CD4-positive, alpha-beta memory T cell (primary cell): ENCODE data around the gene DDX4. TPM values are rescaled to one million over a fixed set of nuclear protein-coding genes. Genes with fewer than 3 reads are reported as not detected.
"Not testable (repeated sequence)": the region's sequence is repeated elsewhere in the genome, so short reads cannot be mapped to it uniquely, and the experiment has no call there.

Source experiments
- CTCF ChIA-PET: fragments of 350-600 bp; sonication (Branson Sonifier 250); formaldehyde crosslinking; loops from one replicate; lab custom pipeline; 2021; ENCODE audit warnings: inconsistent platforms; ENCODE audit not compliant: partially characterized antibody; lab: Charles Lee
- POLR2A ChIA-PET: fragments of 350-600 bp; sonication (Branson Sonifier 250); formaldehyde crosslinking; loops from one replicate; lab custom pipeline; 2021; ENCODE audit not compliant: partially characterized antibody; lab: Charles Lee
- DNase-seq, 5 donors: peaks; one replicate each; pipeline versions ENCODE4 v3.0.0 to v3.0.0-alpha.2; 2020 to 2022; ENCODE audit warnings: mixed read lengths in 1 of 5
- H3K27ac ChIP-seq: one replicate; pipeline ENCODE4 v1.7.0; 2013; ENCODE audit warnings: low read depth, low read length
- H3K27me3 ChIP-seq: 2 replicates; pipeline ENCODE4 v1.7.0; 2013; ENCODE audit warnings: mild to moderate bottlenecking, low read length, moderate library complexity; ENCODE audit not compliant: insufficient read depth
- H3K36me3 ChIP-seq: 2 replicates; pipeline ENCODE4 v1.7.0; 2013; ENCODE audit warnings: mild to moderate bottlenecking, low read length, moderate library complexity; ENCODE audit not compliant: insufficient read depth
- H3K4me1 ChIP-seq: 2 replicates; pipeline ENCODE4 v1.7.0; 2013; ENCODE audit warnings: mild to moderate bottlenecking, low read length, moderate library complexity; ENCODE audit not compliant: insufficient read depth
- H3K4me3 ChIP-seq, 2 donors: one replicate each; pipeline ENCODE4 v1.7.0; 2013; ENCODE audit warnings: low read length in 2 of 2, mild to moderate bottlenecking in 1 of 2
- H3K9me3 ChIP-seq, 2 donors: one replicate each; pipeline ENCODE4 v1.7.0; 2013; ENCODE audit warnings: low read length in 2 of 2, control low read depth in 1 of 2; ENCODE audit not compliant: control insufficient read depth in 1 of 2
- H3K27ac Mint-ChIP-seq, 7 donors: one replicate each; pipeline ENCODE4 v1.8.0; 2020 to 2021; ENCODE audit warnings: mixed read lengths in 7 of 7, mild to moderate bottlenecking in 6 of 7, inconsistent platforms in 3 of 7, moderate library complexity in 3 of 7
- H3K27me3 Mint-ChIP-seq, 2 donors: one replicate each; pipeline ENCODE4 v1.8.0; 2020 to 2021; ENCODE audit warnings: mixed read lengths in 2 of 2
- H3K36me3 Mint-ChIP-seq, 2 donors: one replicate each; pipeline ENCODE4 v1.8.0; 2020 to 2021; ENCODE audit warnings: mixed read lengths in 2 of 2, inconsistent platforms in 1 of 2, mild to moderate bottlenecking in 1 of 2
- H3K4me1 Mint-ChIP-seq, 4 donors: one replicate each; pipeline ENCODE4 v1.8.0; 2020 to 2021; ENCODE audit warnings: mixed read lengths in 4 of 4, mild to moderate bottlenecking in 1 of 4
- H3K4me3 Mint-ChIP-seq, 8 donors: one replicate each; pipeline ENCODE4 v1.8.0; 2020 to 2021; ENCODE audit warnings: mixed read lengths in 8 of 8, mild to moderate bottlenecking in 7 of 8, moderate library complexity in 6 of 8, inconsistent platforms in 3 of 8
- H3K9me3 Mint-ChIP-seq, 8 donors: one replicate each; pipeline ENCODE4 v1.8.0; 2020 to 2021; ENCODE audit warnings: mixed read lengths in 8 of 8, mild to moderate bottlenecking in 5 of 8, inconsistent platforms in 3 of 8, moderate library complexity in 1 of 8
- intact Hi-C: fragments of 100-400 bp; cut with micrococcal nuclease; formaldehyde crosslinking; loops from one replicate; pipeline ENCODE4 v1.15.1; 2023
- polyA plus RNA-seq, 2 donors: library from polyadenylated mRNA; unstranded; fragments of 300-500 nt; fragmentation: Illumina TruSeq; gene quantifications; one replicate each; pipeline ENCODE4 v1.2.3, GENCODE V29; 2021
- total RNA-seq, 2 experiments: library from RNA; stranded (reverse); gene quantifications; one replicate each; pipeline ENCODE4 v1.2.3, GENCODE V29; 2021

DDX4 gene
- total RNA-seq (not detected), polyA plus RNA-seq (not detected)

DNA sequence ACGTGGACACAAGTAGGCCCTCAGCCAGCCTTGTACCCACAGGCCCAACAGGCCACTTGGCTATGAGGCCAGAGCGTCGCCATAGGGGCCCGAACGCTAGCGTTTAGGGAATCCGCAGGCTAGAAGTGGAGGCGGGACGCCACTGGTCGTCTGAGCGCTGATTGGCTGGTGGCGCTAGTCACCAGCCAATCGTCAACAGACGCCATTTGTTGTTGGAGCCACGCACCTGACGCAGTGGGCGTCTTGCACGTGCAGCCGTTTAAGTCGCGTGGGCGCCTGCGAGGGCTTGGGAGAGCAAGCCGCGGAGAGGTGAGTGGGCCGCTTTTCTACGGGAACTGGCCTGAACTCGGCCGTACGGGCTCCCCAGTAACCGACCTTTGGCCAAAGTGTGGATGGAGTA lies at the start of gene DDX4:
Gene DDX4 (plus strand): TSS at position 269 of the 400 bp plus-strand sequence. CDS start 903 bp downstream, outside the sequence.
- no peak within 1 kb of the TSS for H3K27ac ChIP-seq
- Mint-ChIP-seq H3K36me3 (no peaks in the 10 kb centered on the region), H3K27ac (no peak within 1 kb of the TSS), H3K27me3 (no peaks in the 10 kb centered on the region), H3K4me1 (no peaks in the 10 kb centered on the region), H3K4me3 (no peak within 1 kb of the TSS), H3K9me3 (no peaks in the 10 kb centered on the region)
- H3K9me3 ChIP-seq = no peaks in the 10 kb centered on the region
- POLR2A ChIA-PET = no interaction called here
- H3K4me3 ChIP-seq = no peak within 1 kb of the TSS
- DNase-seq = no peak
- CTCF ChIA-PET = no interaction called here
- no peaks in the 10 kb centered on the region for H3K36me3 ChIP-seq
- intact Hi-C loops = no loop called here
- H3K4me1 ChIP-seq = no peaks in the 10 kb centered on the region
- H3K27me3 ChIP-seq = no peaks in the 10 kb centered on the region

DNA sequence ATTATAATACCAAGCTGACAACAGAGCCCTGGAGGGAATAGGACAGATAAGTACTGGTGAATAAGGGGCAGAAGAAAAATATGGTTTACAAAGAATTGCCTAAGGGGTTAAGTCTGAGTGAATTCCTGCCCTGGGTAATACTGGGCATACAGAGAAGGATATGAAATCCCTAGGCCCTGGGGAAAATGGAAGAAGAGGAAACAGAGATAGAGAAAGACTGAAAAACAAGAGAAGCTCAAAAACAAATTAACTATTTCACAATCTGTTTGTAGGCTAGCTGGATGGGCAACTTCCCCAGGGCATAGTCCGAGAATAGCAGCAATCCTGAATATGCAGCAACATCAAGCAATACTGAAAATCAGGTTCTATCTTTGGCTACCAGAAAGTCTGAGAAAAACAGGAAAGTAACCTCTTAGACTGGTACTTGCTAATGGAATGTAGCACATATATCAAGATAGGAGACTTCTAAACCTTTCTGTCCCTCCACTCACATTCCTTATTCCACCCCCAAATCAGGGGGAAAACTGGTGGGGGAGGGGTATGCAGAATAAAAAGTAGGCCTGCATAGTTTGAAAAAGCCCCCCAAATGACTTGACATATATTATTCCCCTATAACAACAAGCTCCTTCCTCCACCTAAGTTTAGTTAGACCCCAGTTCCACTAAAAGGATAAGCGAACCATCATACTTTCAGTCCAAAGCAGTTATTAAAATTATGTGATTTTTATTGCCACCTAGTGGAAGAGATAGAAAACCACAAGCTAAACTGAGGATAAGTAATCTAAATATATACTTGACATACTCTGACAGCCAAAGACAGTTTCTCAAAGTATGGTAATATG lies 46.4 kb upstream of the DDX4 start:
- H3K36me3 ChIP-seq = no peaks in the 10 kb centered on the region
- intact Hi-C loops = loop anchor here (1.0 to 5.0 kb wide), 5 partner anchors 284 to 519 kb away; no protein-coding TSS in a partner anchor
- H3K36me3 Mint-ChIP-seq = peaks cover 2 to 7% of the 10 kb centered on the region in 2 donors
- H3K27ac ChIP-seq = no peak overlapping the region
- H3K27ac Mint-ChIP-seq = peak overlapping the region in 1 of 7 donors; percentile 77
- H3K27me3 ChIP-seq = no peaks in the 10 kb centered on the region
- no peaks in the 10 kb centered on the region for H3K9me3 ChIP-seq
- peak in 4 of 5 donors; percentile 34 to 44 (median 40) for DNase-seq
- ChIA-PET CTCF (interaction anchor here (0.6 to 3.1 kb wide), 26 partner anchors 10 to 524 kb away, joined by 3 to 26 read pairs (median 4); partner anchors contain the start of gene CDC20B), POLR2A (interaction anchor here (1.0 kb wide), 1 partner anchor 285 kb away, joined by 3 read pairs; no protein-coding TSS in a partner anchor)
- H3K27me3 Mint-ChIP-seq = no peaks in the 10 kb centered on the region
- no peaks in the 10 kb centered on the region for H3K9me3 Mint-ChIP-seq
- no peaks in the 10 kb centered on the region for H3K4me1 ChIP-seq
- no peak overlapping the region for H3K4me3 ChIP-seq
- H3K4me3 Mint-ChIP-seq = no peak overlapping the region
- H3K4me1 Mint-ChIP-seq = peaks cover 0 to 6% (median 2%) of the 10 kb centered on the region in 4 donors

DNA sequence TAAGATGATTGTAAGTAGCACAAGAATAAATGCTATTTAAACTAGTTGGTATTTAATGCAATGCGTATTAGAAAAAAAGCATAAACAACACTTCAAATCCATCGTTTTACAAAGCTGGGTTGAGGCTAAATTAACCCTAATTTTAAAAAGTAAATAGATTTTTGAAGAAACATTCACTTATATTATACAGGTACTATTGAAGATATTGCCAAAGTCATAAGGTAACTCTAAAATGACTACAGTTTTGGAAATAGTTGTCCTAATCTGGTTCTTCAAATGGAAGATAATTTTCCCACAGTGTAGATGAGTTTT lies 45.8 kb upstream of the DDX4 start:
- H3K27me3 Mint-ChIP-seq = no peaks in the 10 kb centered on the region
- H3K4me3 Mint-ChIP-seq = no peak overlapping the region
- no peak overlapping the region for H3K27ac Mint-ChIP-seq

DNA sequence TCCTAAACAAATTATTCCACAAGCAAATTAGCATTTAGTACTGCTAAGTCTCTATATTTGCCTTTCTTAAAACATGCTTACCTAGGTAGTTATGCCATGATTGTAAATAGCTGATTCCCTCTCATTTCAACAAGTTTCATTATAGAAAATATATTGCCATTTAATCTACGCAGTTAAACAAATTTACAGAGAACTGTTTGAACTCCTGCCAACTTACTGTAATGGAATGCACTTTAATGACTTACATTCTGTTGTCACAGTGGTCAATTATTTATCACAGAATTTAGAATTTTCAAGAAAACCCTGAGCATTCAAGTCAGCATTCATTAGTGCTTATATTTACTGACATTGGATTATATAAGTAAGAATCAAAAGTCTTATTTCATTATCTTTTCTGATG lies 45.4 kb upstream of the DDX4 start:
- Histone ChIP-seq H3K36me3 (no peaks in the 10 kb centered on the region), H3K4me1 (no peaks in the 10 kb centered on the region), H3K27me3 (no peaks in the 10 kb centered on the region), H3K4me3 (no peak overlapping the region), H3K27ac (no peak overlapping the region), H3K9me3 (no peaks in the 10 kb centered on the region)
- H3K4me1 Mint-ChIP-seq = peaks cover 0 to 6% (median 2%) of the 10 kb centered on the region in 4 donors
- H3K36me3 Mint-ChIP-seq = peaks cover 4 to 7% of the 10 kb centered on the region in 2 donors
- H3K9me3 Mint-ChIP-seq = no peaks in the 10 kb centered on the region
- no peak for DNase-seq
- no peak overlapping the region for H3K4me3 Mint-ChIP-seq
- intact Hi-C loops = loop anchor here (1.0 to 5.0 kb wide), 5 partner anchors 285 to 520 kb away; no protein-coding TSS in a partner anchor
- no peak overlapping the region for H3K27ac Mint-ChIP-seq
- no peaks in the 10 kb centered on the region for H3K27me3 Mint-ChIP-seq
- ChIA-PET CTCF (interaction anchor here (0.6 to 3.1 kb wide), 19 partner anchors 9 to 1342 kb away, joined by 3 to 26 read pairs (median 4); partner anchors contain the start of gene CDC20B), POLR2A (interaction anchor here (1.0 kb wide), 1 partner anchor 286 kb away, joined by 3 read pairs; no protein-coding TSS in a partner anchor)

More for the DNA sequence above, 45.8 kb upstream of the DDX4 start:
- H3K9me3 ChIP-seq = no peaks in the 10 kb centered on the region
- no peaks in the 10 kb centered on the region for H3K36me3 ChIP-seq
- H3K36me3 Mint-ChIP-seq = peaks cover under 1 to 7% of the 10 kb centered on the region in 2 donors
- H3K27me3 ChIP-seq = no peaks in the 10 kb centered on the region
- intact Hi-C loops = loop anchor here (1.0 to 5.0 kb wide), 5 partner anchors 285 to 520 kb away; no protein-coding TSS in a partner anchor
- CTCF ChIA-PET = interaction anchor here (0.6 to 3.1 kb wide), 27 partner anchors 9 to 1341 kb away, joined by 3 to 26 read pairs (median 3); partner anchors contain the start of gene CDC20B
- H3K4me1 ChIP-seq = no peaks in the 10 kb centered on the region
- POLR2A ChIA-PET = interaction anchor here (1.0 kb wide), 1 partner anchor 286 kb away, joined by 3 read pairs; no protein-coding TSS in a partner anchor
- H3K4me1 Mint-ChIP-seq = peaks cover 0 to 6% (median 2%) of the 10 kb centered on the region in 4 donors
- no peak overlapping the region for H3K27ac ChIP-seq
- H3K4me3 ChIP-seq = no peak overlapping the region
- no peaks in the 10 kb centered on the region for H3K9me3 Mint-ChIP-seq
- DNase-seq = peak in 1 of 5 donors; percentile 2

DNA sequence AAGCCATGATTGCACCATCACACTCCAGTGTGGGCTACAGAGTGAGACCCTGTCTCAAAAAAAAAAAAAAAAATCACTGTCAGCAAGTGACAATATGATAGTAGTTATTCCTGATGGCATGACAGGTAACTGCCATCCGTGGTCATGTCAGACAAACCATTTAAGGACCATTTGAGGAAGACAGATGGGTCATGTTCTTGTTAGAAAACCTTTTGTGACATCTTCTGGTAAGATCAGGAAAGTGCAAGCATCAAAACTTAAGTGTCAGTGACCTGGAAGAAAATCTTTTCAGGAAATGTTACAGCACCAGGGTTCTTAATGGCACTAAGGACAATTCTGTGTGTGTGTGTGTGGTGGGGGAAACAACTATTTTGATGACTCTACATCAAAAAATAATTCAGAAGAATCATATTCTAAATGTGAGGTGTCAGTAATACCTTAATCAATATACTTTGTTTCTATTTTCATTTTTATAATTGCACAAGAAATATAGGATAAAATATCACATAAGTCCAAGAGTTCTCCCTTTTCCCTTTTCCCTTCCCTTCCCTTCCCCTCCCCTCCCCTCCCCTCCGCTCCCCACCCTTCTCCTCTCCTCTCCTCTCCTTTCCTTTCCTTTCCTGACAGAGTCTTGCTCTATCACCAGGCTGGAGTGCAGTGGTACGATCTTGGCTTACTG lies 43.6 kb upstream of the DDX4 start:
- Mint-ChIP-seq H3K4me1 (peaks cover 0 to 6% (median 2%) of the 10 kb centered on the region in 4 donors), H3K4me3 (no peak overlapping the region), H3K27ac (peak overlapping the region in 1 of 7 donors; percentile 70), H3K27me3 (no peaks in the 10 kb centered on the region), H3K9me3 (no peaks in the 10 kb centered on the region), H3K36me3 (peaks cover 4 to 7% of the 10 kb centered on the region in 2 donors)
- DNase-seq = no peak
- CTCF ChIA-PET = interaction anchor here (0.7 to 1.1 kb wide), 2 partner anchors 11 to 17 kb away, joined by 3 read pairs; no protein-coding TSS in a partner anchor
- H3K27me3 ChIP-seq = no peaks in the 10 kb centered on the region
- H3K4me3 ChIP-seq = no peak overlapping the region
- POLR2A ChIA-PET = interaction anchor here (0.6 kb wide), 1 partner anchor 11 kb away, joined by 5 read pairs; no protein-coding TSS in a partner anchor
- H3K9me3 ChIP-seq = no peaks in the 10 kb centered on the region
- intact Hi-C loops = loop anchor here (5.0 kb wide), 1 partner anchor 367 kb away; no protein-coding TSS in a partner anchor
- no peaks in the 10 kb centered on the region for H3K4me1 ChIP-seq
- H3K27ac ChIP-seq = no peak overlapping the region
- no peaks in the 10 kb centered on the region for H3K36me3 ChIP-seq

DNA sequence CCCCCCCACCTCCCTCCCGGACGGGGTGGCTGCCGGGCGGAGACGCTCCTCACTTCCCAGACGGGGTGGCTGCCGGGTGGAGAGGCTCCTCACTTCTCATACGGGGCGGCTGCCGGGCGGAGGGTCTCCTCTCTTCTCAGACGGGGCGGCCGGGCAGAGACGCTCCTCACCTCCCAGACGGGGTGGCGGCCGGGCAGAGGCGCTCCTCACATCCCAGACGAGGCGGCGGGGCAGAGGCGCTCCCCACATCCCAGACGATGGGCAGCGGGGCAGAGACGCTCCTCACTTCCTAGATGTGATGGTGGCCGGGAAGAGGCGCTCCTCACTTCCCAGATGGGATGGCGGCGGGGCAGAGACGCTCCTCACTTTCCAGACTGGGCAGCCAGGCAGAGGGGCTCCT lies 41.2 kb upstream of the DDX4 start:
- H3K4me1 Mint-ChIP-seq, H3K4me3 Mint-ChIP-seq, H3K36me3 ChIP-seq, H3K9me3 ChIP-seq, H3K27ac Mint-ChIP-seq, H3K27me3 Mint-ChIP-seq, H3K27ac ChIP-seq, POLR2A ChIA-PET, H3K4me1 ChIP-seq, intact Hi-C loops, H3K4me3 ChIP-seq, DNase-seq, H3K27me3 ChIP-seq, CTCF ChIA-PET, H3K9me3 Mint-ChIP-seq: not testable (repeated sequence)
- peaks cover 8 to 11% of the 10 kb centered on the region in 2 donors for H3K36me3 Mint-ChIP-seq
